Amygdala (tissue), 56 donors: ENCODE measurements around the gene FLII.

ENCODE experiments used
- DNase-seq, 56 donors: peaks; one replicate each; lab custom pipeline; 2025; lab: John Stamatoyannopoulos, UW

The FLII gene

GRCh38 chr17:18246109-18246725 is 12.3 kb downstream of the FLII start:
- no peak for DNase-seq

GRCh38 chr17:18245038-18245776 is 13.3 kb downstream of the FLII start:
- DNase-seq, result no peak

- no peak for DNase-seq
Measured at GRCh38 chr17:18241229-18241871, 17.2 kb downstream of the FLII start.

- no peak for DNase-seq
Measured at GRCh38 chr17:18240449-18240848, 18.1 kb downstream of the FLII start.

GRCh38 chr17:18238299-18238698 is 20.2 kb downstream of the FLII start:
- DNase-seq, result no peak

GRCh38 chr17:18237461-18237860 is 21.1 kb downstream of the FLII start:
- no peak for DNase-seq

- DNase-seq, result no peak
Measured at GRCh38 chr17:18236494-18236893, 22.0 kb downstream of the FLII start.

GRCh38 chr17:18235743-18236256 is 22.7 kb downstream of the FLII start:
- DNase-seq, result no peak

- DNase-seq, result no peak
Measured at GRCh38 chr17:18234853-18235380, 23.6 kb downstream of the FLII start.

GRCh38 chr17:18233803-18234518 is 24.6 kb downstream of the FLII start:
- DNase-seq, result no peak

- peak in 16 of 56 donors; percentile 10 to 56 (median 38) for DNase-seq
Measured at GRCh38 chr17:18231164-18231563, 27.4 kb downstream of the FLII start.

- DNase-seq, result peak in 52 of 56 donors; percentile 18 to 90 (median 68)
Measured at GRCh38 chr17:18230288-18231141, 28.0 kb downstream of the FLII start.

GRCh38 chr17:18229771-18230170 is 28.8 kb downstream of the FLII start:
- DNase-seq, result no peak

GRCh38 chr17:18229254-18229653 is 29.3 kb downstream of the FLII start:
- DNase-seq, result no peak

GRCh38 chr17:18228176-18228682 is 30.3 kb downstream of the FLII start:
- DNase-seq, result peak in 1 of 56 donors; percentile 8

- DNase-seq, result no peak
Measured at GRCh38 chr17:18227635-18228034, 30.9 kb downstream of the FLII start.

GRCh38 chr17:18226284-18226945 is 32.1 kb downstream of the FLII start:
- no peak for DNase-seq

GRCh38 chr17:18225642-18226283 is 32.8 kb downstream of the FLII start:
- peak in 9 of 56 donors; percentile 41 to 82 (median 60) for DNase-seq
